GM13976 (cell line): Measurements from ENCODE around the gene MAP7D1.
"Not testable (repeated sequence)": the region's sequence is repeated elsewhere in the genome, so short reads cannot be mapped to it uniquely, and the experiment has no call there.

Experiments used
- DNase-seq: peaks from one replicate; pipeline ENCODE4 v3.0.0; 2012; ENCODE audit warnings: low spot score
- in situ Hi-C: fragments of 300-500 bp; cut with MboI; formaldehyde crosslinking; loops from one replicate; pipeline ENCODE4 v1.12.0; 2022; ENCODE audit warnings: low sequenced_read_pairs, mixed read lengths, inconsistent platforms; ENCODE audit not compliant: unreplicated experiment
- TF ChIP-seq, protein P1 (sequence below): IDR thresholded peaks from 2 replicates; pipeline ENCODE4 v1.5.1; 2012; ENCODE audit warnings: borderline replicate concordance, mild to moderate bottlenecking; ENCODE audit not compliant: insufficient read depth; ENCODE audit errors: extremely low read depth, missing control alignments, control extremely low read depth

MAP7D1 gene

GRCh38 chr1:36154765-36155407 is 1.1 kb upstream of the MAP7D1 start:
- DNase-seq = no peak
- TF ChIP-seq, protein P1, sequence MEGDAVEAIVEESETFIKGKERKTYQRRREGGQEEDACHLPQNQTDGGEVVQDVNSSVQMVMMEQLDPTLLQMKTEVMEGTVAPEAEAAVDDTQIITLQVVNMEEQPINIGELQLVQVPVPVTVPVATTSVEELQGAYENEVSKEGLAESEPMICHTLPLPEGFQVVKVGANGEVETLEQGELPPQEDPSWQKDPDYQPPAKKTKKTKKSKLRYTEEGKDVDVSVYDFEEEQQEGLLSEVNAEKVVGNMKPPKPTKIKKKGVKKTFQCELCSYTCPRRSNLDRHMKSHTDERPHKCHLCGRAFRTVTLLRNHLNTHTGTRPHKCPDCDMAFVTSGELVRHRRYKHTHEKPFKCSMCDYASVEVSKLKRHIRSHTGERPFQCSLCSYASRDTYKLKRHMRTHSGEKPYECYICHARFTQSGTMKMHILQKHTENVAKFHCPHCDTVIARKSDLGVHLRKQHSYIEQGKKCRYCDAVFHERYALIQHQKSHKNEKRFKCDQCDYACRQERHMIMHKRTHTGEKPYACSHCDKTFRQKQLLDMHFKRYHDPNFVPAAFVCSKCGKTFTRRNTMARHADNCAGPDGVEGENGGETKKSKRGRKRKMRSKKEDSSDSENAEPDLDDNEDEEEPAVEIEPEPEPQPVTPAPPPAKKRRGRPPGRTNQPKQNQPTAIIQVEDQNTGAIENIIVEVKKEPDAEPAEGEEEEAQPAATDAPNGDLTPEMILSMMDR = no peak
- in situ Hi-C loops = no loop called here

- DNase-seq = peak; percentile 77
- TF ChIP-seq, protein P1 = no peak
- in situ Hi-C loops = no loop called here
Observed at GRCh38 chr1:36156329-36157114, 562 bp downstream of the MAP7D1 start.

DNA sequence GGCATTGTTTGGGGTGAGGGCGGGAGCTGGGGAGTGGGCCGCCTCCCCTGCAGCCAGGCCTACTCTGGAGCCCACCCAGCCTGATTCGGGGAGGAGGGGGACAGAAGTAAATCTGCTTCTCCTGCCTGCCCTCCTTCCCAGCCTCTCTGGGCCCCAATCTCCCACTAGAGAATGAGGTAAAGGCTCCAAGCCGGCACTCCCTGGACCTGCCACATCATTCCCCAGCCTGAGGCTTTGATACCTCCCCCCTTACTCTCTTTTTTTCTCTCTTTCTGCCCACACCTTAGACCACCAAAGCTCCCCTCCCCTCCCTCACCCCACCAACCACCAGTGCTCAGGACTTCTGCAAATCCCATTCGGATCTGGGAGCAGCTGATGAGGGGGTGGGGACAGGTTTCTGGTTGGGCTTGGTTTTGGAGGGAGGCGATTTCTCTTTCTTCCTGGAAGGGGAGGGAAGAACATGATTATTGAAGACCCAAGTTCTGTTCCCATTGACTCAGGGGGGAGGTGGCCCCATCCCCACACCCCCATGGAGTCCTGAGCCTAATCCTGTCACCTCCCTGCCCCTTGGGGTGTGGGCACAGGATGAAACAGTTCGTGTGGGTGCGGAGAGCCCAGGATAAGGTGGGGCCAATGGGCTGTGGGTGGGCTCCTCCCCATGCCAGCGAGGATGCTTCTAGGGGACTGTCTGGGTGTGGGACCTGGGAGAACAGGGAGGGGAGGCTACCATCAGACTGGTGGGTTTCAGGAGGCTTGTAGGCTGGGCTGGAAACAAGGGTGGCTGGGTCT is 1.3 kb downstream of the MAP7D1 start:
- TF ChIP-seq, protein P1 = no peak
- in situ Hi-C loops = no loop called here
- DNase-seq = no peak

DNA sequence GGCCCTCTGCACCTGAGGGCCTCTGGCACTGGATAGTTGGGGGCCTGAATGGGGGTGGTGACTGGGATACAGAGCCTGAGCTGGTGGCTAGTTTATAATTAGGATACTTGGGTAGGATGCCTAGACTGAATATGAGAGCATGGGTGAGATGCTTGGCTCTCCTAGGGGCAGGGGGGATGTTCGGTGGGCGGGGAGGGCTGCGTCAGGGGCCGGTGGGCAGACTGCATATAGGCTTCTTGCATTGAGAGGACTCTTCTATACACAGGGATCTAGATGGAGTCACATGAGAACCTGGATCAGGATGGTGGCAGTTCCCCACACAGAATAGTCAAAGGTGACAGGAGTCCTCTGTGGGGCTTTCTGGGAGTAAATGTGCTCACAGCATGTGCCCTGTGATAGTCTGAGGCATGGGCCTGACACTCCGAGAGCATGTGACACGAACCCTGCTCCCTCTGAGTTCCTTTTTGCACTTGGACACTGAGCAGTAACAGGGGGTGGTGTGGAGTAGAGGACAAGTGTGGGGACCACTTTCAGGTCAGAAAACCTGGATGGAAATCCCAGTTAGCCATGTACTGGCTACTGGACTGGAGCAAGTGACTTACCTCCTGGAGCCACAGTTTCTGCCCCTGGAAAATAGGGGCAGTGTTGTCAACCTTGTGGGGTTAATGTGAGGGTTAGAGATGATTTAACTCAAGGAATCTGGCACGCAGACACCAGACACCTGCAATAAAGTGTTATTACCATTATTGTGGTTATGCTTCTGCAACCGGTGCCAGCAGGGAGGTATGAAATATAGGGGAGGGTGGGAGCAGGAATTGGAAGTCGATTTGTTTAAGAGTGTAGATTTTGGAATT is 2.2 kb downstream of the MAP7D1 start:
- TF ChIP-seq, protein P1 = no peak
- DNase-seq = no peak
- in situ Hi-C loops = no loop called here

DNA sequence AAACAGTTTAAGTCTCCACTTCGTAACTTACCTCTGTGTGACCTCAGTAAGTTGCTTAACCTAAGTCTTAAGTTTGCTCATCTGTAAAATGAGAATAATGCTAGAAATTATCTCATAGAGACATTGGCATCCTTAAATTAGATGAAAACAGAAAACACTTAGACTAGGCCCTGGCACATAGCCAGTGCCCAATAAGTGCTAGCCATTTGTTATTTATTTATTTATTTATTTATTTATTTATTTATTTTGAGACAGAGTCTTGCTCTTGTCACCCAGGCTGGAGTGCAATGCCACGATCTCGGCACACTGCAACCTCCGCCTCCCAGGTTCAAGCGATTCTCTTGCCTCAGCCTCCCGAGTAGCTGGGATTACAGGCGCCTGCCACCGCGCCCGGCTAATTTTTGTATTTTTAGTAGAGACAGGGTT is 2.9 kb downstream of the MAP7D1 start:
- DNase-seq, in situ Hi-C loops: not testable (repeated sequence)

GRCh38 chr1:36159614-36160387 is 3.8 kb downstream of the MAP7D1 start:
- DNase-seq = no peak
- TF ChIP-seq, protein P1 = no peak

More at GRCh38 chr1:36159614-36160387, 3.8 kb downstream of the MAP7D1 start:
- in situ Hi-C loops = no loop called here
